Hepatocyte (in vitro differentiated cells): ENCODE results near the gene NRARP.

Source experiments
- EZH2 ChIP-seq: fragments of 200-600 bp; sonication (generic); IDR thresholded peaks from 2 replicates; pipeline ENCODE4 v1.6.1; 2016; ENCODE audit warnings: antibody characterized with exemption, mild to moderate bottlenecking, borderline replicate concordance
- TF ChIP-seq, protein P1 (sequence below): fragments of 200-600 bp; sonication (generic); IDR thresholded peaks from 2 replicates; pipeline ENCODE4 v1.5.1; 2016; ENCODE audit warnings: antibody characterized with exemption, mild to moderate bottlenecking; ENCODE audit not compliant: poor library complexity

DNA sequence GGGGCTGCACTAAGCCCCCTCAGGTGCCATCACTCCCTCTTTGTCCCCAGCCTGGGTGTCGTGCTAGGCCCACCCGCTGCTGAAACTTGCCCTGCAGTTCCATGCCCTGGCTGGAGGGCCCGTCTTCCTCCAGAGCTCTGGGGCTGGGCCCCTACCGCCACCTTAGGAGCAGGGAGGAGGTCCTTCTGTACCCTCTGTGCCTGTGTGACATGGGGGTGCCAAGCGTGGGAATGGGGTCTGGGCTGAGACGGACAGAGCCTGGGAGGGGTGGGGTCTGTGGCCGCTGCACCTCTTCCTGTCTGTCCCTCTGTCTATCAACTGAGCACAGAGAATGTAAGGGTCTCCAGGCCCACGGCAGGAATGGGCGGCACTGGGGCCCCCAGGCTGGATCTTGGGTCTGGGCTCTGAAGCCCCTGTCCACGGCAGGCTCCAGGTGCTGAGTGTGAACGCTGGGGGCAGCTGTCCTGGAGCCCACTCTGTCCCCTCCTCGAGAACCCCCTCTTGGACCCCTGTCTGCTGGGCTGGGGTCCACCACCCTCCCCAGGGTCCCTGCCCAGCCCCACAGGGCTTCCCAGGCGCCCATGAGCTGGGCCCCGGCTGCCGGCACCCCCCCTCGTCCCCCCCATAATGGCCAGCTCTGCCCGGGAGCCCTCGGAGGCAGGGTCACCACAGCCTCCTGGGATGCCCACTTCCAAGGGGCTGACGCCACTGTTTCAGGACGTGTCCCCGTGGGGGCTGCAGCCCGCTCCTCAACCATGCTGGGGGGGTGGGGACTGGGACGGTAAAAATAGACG, 15.8 kb upstream of the NRARP start:
- TF ChIP-seq, protein P1, sequence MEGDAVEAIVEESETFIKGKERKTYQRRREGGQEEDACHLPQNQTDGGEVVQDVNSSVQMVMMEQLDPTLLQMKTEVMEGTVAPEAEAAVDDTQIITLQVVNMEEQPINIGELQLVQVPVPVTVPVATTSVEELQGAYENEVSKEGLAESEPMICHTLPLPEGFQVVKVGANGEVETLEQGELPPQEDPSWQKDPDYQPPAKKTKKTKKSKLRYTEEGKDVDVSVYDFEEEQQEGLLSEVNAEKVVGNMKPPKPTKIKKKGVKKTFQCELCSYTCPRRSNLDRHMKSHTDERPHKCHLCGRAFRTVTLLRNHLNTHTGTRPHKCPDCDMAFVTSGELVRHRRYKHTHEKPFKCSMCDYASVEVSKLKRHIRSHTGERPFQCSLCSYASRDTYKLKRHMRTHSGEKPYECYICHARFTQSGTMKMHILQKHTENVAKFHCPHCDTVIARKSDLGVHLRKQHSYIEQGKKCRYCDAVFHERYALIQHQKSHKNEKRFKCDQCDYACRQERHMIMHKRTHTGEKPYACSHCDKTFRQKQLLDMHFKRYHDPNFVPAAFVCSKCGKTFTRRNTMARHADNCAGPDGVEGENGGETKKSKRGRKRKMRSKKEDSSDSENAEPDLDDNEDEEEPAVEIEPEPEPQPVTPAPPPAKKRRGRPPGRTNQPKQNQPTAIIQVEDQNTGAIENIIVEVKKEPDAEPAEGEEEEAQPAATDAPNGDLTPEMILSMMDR, result no peak
- no peak for TF ChIP-seq EZH2
